GM06990 (cell line): ENCODE results near the gene MTHFD2L.

Experiments used
- DNase-seq: peaks from one replicate; pipeline ENCODE4 v3.0.0-alpha.2; 2011; ENCODE audit not compliant: insufficient read length; ENCODE audit errors: extremely low read depth
- H3K27me3 ChIP-seq: replicated peaks from 2 replicates; pipeline ENCODE4 v1.6.0; 2011; ENCODE audit warnings: low read length; ENCODE audit not compliant: control insufficient read depth, insufficient read depth
- H3K36me3 ChIP-seq: 2 replicates; pipeline ENCODE4 v1.5.1; 2011; ENCODE audit warnings: low read length; ENCODE audit not compliant: control insufficient read depth, insufficient read depth
- H3K4me3 ChIP-seq: replicated peaks from 2 replicates; pipeline ENCODE4 v1.5.1; 2011; ENCODE audit warnings: low read depth, mild to moderate bottlenecking, control low read depth, low read length
- CTCF ChIP-seq: IDR thresholded peaks from 2 replicates; pipeline ENCODE4 v1.5.1; 2011; ENCODE audit warnings: low read length, control low read depth, mild to moderate bottlenecking, inconsistent platforms; ENCODE audit not compliant: insufficient read depth, poor library complexity, severe bottlenecking

MTHFD2L gene

GRCh38 chr4:74159143-74159709 is 1.3 kb downstream of the MTHFD2L start:
- no peaks in the 10 kb centered on the region for H3K36me3 ChIP-seq
- no peak for DNase-seq
- no peaks in the 10 kb centered on the region for H3K27me3 ChIP-seq
- no peak for TF ChIP-seq CTCF
- H3K4me3 ChIP-seq: peak overlapping the region; percentile 85

- no peak for TF ChIP-seq CTCF
- DNase-seq: no peak
- Histone ChIP-seq H3K27me3 (no peaks in the 10 kb centered on the region), H3K36me3 (peaks cover 2% of the 10 kb centered on the region), H3K4me3 (no peak overlapping the region)
Observed at GRCh38 chr4:74161666-74162450, 3.9 kb downstream of the MTHFD2L start.

- no peak overlapping the region for H3K4me3 ChIP-seq
- TF ChIP-seq CTCF: no peak
- no peak for DNase-seq
- H3K36me3 ChIP-seq: peaks cover 2% of the 10 kb centered on the region
- H3K27me3 ChIP-seq: no peaks in the 10 kb centered on the region
Observed at GRCh38 chr4:74166135-74166534, 8.2 kb downstream of the MTHFD2L start.

- Histone ChIP-seq H3K27me3 (no peaks in the 10 kb centered on the region), H3K36me3 (peaks cover 2% of the 10 kb centered on the region), H3K4me3 (no peak overlapping the region)
- DNase-seq: no peak
- TF ChIP-seq CTCF: no peak
Observed at GRCh38 chr4:74166818-74167217, 8.9 kb downstream of the MTHFD2L start.

GRCh38 chr4:74167585-74167984 is 9.7 kb downstream of the MTHFD2L start:
- no peaks in the 10 kb centered on the region for H3K27me3 ChIP-seq
- H3K36me3 ChIP-seq: peaks cover 2% of the 10 kb centered on the region
- TF ChIP-seq CTCF: no peak
- DNase-seq: no peak
- H3K4me3 ChIP-seq: no peak overlapping the region
